Left forelimb (tissue), 1 donor: ENCODE results near the gene SFT2D2.

ENCODE experiments used
- DNase-seq: peaks from one replicate; pipeline ENCODE4 v3.0.0-alpha.2; 2018; ENCODE audit warnings: low spot score

SFT2D2 gene

DNA sequence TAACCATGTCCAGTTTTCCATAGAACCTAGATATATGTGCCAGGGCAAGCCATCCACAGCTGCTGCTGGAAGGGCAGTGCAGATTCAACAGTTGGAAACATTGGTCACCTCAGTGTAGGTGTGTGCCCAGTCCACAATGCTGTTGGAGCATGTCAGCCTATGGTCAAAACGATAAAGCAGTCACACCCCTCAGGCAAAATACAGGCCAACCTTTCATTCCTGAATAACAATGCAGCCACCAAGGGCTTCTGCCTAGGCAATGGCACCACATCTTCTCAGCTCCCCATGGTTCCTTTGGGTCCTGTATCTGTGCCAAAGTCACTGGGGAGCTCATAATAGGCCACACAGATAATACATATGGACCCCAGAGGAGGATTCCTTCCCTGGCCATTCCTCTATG, 39.8 kb downstream of the SFT2D2 start:
- no peak for DNase-seq

DNA sequence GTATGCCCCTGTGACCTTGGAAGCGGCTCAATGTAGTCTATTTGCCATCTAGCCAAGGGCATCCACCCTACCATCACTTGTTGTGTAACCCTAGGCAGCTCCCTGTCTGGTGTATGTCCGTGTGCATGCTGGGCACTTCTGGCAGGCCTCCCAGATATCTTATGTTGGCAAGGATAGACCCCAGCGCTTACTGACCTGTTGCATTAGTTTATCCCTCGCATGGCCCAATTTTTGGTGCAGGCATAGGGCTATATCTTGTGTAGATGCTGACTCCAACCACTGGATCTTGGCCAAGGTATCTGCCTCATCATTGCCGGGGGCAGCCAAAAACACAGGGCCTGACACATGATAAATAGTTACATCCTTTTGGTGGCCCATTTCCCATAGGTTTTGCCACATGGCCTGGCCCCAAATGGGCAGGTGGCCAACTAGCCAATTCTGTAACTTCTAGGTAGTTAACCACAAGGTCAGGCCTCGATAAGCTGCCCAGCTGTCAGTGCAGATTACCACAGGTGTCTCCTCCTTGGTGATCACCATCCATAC, 40.9 kb downstream of the SFT2D2 start:
- DNase-seq = no peak

DNA sequence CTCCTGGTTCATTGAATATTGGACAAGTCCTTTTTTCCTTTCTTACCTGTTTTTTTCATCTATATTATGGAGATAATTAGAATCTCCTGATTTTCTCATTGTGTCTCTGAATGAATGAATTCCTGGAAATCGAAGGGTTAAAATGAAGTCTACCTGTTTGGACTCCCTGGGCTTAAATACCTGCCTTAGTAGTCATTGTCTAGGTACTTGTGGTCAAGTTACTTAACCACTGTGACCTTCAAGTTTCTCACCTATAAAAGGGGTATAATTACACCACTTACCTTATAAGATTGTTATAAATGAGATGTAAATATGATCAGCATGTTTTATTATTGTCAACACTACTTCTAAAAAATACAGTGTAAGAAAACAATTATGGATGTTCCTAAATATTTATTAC, 45.8 kb downstream of the SFT2D2 start:
- no peak for DNase-seq

DNA sequence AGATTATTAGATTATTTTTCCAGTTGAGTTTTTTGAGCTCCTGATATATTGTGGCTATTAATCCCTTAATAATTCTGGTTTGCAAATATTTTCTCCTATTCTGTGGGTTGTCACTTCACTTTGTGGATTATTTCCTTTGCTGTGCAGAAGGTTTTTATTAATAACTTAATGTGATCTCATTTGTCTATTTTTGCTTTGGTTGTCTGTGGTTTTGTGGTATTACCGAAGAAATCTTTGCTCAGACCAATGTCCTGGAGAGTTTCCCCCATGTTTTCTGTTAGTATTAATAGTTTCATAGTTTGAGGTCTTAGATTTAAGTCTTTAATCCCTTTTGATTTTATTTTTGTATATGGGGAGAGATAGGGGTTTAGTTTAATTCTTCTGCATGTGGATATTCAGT, 47.8 kb downstream of the SFT2D2 start:
- no peak for DNase-seq

DNA sequence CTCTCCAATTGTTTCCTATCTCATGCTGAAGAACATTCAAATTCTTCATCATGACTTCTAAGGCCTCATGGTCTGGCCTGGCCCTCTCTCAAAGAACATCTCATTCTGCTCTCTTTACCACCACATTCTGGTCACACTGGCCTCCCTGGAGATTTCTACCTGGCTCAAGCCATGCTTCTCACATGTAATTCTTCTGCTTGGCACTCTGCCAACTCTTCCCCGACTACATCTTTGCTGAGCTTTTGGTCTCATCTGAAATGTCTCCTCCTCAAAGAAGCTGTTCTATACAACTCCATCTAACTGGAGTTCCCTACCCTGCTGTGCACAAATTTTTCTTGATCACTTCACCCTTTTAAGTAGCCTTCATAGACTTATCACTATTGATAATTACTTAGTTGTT, 53.4 kb downstream of the SFT2D2 start:
- no peak for DNase-seq

DNA sequence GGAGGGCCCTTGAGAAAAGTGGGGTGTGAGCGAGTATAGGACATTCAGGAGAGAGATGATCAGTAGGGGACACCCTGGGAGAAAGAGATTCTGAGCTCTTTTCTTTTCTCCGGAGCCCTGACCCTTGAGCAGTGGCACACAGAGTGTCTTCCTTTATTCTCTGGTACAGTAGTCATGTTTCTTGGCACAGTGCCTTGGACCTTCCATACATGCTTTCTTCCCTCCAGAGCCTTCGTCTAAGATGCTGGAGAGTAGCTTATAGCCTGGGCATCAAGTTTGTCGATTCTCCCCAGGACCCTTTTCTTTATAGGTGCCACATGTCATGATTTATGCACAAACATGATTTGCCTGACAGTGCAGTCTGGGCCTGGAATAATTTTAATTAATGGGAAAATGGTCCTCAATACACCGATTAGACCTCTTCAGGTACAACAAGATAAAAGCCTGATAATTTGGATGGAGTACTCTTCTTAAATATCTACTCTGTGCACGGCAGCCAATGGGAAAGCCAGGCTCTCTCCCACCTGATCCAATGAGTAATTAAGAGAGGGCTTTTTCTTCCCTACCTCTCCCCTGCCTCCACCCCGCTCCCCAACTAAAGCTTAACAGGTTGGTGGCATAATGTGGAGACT, 54.6 kb downstream of the SFT2D2 start, which contains the start of gene TBX19:
TBX19 (plus strand) TSS at position 582 of the 632 bp plus-strand sequence. CDS start 214 bp downstream, outside the sequence.
- DNase-seq = no peak

DNA sequence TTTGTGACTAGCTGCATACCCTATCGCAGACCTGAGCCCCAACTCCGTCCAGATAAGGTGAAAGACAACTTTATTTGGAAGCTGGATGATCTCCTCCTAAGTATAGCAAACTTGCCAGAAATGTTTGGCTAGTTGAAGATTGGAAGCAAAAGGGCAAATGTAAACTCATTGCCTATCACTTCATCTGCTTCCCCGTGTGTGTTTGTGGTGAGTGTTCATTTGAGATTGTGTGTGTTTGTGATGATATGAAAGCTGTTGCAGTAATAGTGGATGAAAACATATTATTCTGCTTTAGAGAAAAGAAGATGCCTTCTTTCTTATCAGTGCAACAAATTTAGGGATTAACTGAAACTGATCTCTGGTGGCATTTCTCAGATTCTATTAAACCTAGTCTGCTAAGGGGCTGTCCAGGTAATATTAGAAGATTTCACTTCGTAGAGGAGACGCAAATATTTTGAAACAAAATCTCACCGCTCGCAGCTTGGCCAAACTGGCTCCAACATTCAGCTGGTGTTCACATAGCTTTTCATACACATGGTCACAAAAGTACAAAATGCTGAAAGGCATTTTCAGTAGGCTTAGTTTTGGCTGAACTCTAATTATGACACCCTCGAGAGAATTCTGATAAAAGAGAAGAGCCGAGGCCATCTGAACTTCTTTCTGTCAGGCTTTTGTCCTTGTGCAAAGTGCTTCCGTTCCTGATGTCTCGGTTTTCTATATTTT, 56.0 kb downstream of the SFT2D2 start:
- DNase-seq = no peak

DNA sequence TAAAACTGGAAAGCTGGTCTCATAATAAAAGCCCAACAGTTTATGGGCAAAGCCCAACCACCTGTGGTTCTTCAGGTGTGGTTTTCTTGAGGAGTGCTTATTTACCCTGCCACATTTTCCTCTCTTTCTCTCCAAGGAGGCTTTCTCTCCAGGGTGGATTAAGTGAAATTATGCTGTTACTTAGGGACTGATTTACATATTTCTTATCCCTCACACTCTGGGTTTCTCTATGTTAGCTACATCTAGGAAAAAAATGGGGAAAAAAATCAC, 59.7 kb downstream of the SFT2D2 start:
- DNase-seq = no peak

DNA sequence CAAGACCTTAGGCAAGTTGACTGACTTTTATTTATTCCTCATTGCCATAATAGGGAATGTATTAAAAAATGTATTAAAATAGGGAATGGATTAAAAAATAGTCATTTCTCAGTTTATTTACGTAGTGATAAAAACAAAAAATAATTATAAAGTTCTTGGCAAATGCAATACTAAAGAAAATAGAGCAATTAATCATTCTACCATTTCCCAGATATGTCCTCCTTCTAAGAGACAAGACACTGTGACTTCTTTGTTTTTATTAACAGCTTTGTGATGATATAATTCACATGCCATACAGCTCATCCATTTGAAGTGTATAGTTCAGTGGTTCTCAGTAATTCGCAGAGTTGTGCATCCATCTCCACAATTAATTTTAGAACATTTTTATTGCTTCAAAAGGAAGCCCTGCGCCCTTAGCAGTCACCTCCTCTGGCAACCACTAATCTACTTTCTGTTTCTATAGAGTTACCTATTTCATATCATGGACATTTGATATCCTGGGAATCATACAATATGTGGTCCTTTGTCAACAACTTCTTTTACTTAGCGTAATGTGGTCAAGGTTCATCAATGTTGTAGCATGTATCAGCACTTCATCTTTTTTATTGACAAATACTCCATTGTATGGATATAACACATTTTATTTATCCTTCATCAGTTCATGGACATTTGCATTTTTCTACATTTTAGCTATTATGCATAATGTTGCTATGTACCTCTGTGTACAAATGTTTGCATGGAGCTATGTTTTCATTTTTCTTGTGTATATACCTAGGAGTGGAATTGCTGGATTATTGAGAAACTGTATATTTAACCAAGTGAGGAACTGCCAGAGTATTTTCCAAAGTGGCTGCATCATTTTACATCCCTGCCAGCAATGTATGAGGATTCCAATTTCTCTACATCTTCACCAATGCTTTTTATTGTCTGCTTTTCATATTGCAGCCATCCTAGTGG, 60.4 kb downstream of the SFT2D2 start:
- DNase-seq = no peak

DNA sequence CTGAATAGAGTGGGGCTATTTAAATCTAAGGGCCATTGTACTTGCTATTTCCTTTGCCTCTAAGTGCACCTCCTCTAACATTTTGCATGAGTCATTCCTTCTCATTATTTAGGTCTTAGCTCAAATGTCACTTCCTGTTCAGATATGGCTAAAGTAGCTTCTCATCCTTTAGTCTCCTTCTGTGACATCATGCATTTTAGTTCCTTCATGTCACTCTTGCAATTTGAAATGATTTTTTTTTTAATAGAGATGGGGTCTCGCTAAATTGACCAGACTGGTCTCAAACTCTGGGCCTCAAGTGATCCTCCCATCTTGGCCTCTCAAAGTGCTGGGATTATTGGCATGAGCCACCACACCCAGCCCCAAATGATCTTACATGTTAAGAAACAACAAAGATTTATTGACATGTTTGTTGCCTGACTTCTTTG, 61.4 kb downstream of the SFT2D2 start:
- DNase-seq = no peak

DNA sequence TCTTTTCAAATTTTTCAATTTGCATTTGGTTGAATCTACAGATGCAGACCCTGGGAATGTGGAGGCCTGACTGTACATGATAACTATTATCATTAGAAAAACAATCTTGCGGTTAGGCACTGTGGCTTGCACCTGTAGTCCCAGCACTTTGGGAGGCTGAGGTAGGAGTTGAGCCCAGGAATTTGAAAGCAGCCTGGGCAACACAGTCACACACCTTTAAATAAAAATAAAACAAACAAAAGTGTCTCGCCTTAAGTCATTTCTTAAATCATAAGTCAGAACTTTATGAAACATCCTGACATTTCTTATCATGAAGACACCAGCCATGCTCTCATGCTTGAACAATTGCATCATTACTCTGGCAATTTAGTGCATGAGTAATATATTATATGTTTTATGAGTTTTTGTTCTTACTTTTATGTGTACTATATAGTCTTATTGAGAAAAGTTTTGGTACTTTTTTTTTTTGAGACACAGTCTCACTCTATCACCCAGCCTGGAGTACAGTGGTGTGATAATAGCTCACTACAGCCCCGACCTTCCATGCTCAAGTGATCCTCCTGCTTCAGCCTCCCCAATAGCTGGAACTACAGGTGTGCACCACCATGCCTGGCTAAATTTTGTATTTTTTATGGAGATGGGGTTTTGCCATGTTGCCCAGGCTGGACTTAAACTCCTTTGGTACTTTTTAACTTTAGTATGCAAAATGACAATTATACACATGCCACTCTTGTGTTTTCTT, 62.7 kb downstream of the SFT2D2 start:
- no peak for DNase-seq

DNA sequence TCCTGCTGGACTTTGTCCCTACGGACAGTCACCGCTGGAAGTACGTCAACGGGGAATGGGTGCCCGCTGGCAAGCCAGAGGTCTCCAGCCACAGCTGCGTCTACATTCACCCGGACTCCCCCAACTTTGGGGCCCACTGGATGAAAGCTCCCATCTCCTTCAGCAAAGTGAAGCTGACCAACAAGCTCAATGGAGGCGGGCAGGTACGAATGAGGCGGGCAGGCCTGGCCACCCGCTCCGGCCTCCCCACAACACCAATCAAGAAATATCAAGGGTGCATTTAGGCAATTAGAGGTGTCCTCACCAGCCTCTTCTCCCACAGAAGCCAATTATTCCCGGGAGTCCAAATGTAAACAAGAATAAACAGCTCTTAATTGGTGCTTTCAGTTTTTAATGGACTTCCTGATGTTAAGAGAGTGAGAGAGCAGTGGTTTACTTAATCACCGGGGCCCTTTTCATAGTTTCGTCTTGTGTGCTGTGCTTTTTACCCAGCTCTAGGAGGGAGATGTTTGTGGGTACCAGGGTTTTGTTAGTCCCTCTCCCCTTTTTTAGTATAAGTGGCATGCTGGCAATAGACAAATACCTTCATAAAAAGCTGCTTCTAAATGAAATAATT, 65.5 kb downstream of the SFT2D2 start:
- DNase-seq = no peak

DNA sequence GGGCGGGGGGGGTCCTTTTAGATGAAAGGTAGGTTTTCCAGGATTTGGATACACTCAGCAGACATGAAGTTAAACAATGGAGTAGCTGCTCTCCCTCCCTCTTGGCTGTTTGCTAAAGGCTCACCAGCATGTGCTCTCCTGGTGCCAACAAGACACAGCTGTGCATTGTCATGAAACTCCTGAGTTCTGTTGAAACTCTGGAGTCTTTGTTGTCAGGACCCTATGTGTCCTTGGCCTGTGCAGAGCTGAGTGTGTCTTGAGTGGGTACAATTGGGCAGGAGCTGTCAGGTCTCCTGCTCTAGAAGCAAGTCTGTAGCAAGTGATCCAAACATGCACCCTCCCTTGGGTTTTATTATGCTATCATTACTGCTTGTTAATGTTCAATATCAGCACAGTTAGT, 67.6 kb downstream of the SFT2D2 start:
- no peak for DNase-seq

DNA sequence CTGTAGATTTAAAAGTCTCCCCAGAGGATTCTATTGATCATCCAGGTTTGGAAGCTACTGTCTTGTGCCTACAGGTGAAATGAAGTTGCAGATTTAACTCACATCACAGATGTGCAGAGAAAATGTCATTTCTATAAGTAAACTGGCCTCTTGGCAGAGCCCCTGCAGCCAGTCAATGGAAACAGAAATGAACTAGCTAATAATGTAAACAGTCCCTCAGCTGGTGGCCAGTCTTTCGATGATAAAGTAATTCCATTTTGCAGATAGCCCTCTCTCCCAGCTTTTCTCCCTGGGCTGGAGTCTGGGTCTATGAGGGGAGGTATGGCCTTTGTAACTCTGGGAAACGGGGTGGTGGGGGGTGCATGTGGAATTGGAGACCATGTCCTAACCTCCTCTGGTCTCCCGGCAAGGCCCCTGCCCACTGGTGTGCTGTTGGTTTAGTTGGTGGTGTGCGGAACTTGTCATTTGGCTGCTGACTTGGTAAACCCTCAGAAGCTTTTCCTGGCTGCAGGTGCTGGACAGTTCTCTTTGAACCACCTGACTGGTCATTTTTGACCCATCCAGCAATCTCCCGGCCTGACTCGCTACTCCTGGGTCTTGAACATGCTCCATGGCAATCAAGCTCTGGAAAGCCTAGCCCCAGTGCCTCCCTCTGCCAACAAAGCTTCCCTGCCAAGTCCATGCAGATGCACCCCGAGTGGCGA, 69.8 kb downstream of the SFT2D2 start:
- no peak for DNase-seq

DNA sequence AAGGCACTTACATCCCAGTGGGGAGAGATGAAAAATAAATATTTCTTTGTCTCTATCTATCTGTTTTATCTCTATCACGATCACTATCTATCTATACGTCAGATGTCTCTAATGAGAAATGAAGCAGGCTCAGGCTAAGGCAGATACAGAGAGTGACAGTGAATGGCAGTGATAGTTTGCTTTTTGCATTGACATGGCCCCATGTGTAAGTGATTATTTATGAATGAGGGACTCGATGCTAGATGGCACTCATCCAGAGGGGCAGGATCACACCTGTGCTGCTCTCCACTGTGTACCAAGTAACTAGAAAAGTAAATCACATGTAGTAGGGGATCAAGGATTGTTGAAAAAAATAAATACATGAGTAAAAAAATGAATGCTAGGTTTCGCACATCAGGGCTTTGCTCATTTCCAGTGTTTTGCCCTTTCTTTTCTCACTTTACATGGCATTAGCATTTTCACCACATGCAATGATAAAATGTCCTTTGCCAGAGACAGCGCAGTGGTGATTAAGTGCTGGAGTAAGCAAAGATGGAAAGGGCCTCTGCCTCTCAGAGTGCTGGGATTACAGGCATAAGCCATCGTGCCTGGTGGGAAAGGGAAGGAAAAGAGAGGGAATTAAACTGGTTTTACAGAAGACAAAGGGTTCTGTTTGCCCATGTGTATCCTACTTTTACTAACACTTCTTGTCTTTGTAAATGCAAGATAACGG, 71.4 kb downstream of the SFT2D2 start:
- DNase-seq = no peak

DNA sequence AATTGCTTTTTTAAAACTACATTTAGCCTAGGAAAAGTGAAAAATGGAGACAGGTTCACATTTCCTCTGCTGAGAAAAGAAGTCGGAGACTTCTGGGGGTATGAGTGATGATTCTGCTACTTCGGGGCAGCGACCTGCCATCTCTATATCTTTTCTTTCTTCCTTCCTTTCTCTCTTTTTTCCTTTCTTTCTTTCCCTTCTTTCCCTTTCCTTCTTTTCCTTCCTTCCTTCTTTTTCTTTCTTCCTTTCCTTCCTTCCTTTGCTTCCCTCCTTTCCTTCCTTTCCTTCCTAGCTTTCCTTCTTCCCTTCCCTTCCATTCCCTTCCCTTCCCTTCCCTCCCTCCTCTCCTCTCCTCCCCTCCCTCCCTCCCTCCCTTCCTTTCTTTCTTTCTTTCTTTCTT, 72.6 kb downstream of the SFT2D2 start:
- no peak for DNase-seq

DNA sequence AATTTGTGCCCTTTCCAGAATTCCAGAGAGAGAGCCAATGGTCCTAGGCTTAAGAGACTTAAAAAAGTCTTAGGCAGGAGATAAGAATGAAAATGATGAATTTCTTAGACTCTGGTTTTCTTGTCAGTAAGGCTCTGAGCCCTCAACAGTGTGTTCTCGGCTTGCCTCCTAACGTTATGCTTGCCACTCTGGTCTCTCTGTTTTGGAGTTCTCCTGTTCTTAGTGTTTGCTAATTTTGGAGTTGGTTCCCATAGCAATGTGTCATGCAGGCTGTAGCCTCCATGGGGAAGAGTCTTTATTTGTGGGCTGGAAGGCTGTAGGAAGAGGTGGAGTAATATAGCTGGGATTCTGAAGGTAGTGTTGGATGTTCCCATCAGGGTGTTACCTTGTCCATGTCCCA, 74.8 kb downstream of the SFT2D2 start:
- no peak for DNase-seq

DNA sequence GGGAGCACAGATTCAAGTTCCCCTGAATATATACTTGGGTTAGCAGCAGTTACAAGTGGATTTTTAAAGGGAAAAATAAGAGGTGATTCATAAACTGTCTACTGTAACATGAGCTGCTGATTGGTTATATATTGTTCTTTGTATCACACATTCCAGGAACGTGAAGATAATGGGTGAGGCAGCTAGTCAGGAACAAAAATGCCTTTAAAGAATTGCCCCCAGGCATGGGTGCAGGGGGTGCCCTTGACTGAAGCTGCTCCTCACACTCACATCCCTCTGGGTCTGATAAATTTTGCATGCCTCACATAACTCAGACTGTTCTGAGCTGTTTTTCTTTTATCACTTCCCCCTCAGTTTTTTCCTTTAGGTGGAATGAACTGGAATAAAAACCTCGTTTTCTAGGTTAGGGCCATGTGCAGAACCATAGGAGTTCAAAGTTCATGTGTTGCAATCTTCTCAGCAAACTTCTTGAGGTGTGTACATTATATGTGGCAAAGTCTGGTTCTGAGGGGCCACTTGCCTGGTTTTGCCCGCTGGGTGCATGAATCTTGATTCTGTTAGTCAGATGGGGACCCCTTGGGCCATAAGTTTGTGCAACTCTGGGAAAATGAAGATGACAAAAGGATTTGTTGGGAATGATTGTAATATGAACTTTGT, 76.0 kb downstream of the SFT2D2 start:
- no peak for DNase-seq
